HG02623 (cell line): Measurements from ENCODE around the gene PITX2.

Experiments used
- ATAC-seq: cut with Tn5 transposase; IDR thresholded peaks from one replicate; pipeline ENCODE4 v1.9.1; 2021; ENCODE audit warnings: moderate library complexity; ENCODE audit not compliant: unreplicated experiment

Gene PITX2

GRCh38 chr4:110624904-110625494 lies 2.1 kb upstream of the PITX2 start:
- ATAC-seq: no peak

GRCh38 chr4:110624398-110624780 lies 1.5 kb upstream of the PITX2 start:
- ATAC-seq: no peak

GRCh38 chr4:110623718-110624397 lies 981 bp upstream of the PITX2 start:
- ATAC-seq: no peak

- no peak for ATAC-seq
These were observed 782 bp downstream of the PITX2 start for GRCh38 chr4:110621839-110622751.

GRCh38 chr4:110621328-110621812 lies 1.5 kb downstream of the PITX2 start:
- no peak for ATAC-seq

- ATAC-seq: no peak
These were observed 2.1 kb downstream of the PITX2 start for GRCh38 chr4:110620691-110621327.

GRCh38 chr4:110620322-110620690 lies 2.6 kb downstream of the PITX2 start:
- ATAC-seq: no peak

GRCh38 chr4:110619463-110620247 lies 3.2 kb downstream of the PITX2 start:
- ATAC-seq: no peak

- no peak for ATAC-seq
These were observed 4.1 kb downstream of the PITX2 start for GRCh38 chr4:110618581-110619462.

GRCh38 chr4:110617646-110618580 lies 5.0 kb downstream of the PITX2 start:
- ATAC-seq: no peak

GRCh38 chr4:110617075-110617640 lies 5.7 kb downstream of the PITX2 start:
- ATAC-seq: no peak

- ATAC-seq: no peak
These were observed 6.4 kb downstream of the PITX2 start for GRCh38 chr4:110616238-110617074.

- no peak for ATAC-seq
These were observed 7.3 kb downstream of the PITX2 start for GRCh38 chr4:110615353-110616237.

- no peak for ATAC-seq
These were observed 7.9 kb downstream of the PITX2 start for GRCh38 chr4:110614976-110615352.

- ATAC-seq: no peak
These were observed 8.5 kb downstream of the PITX2 start for GRCh38 chr4:110614173-110614963.
